GM23248 (cell line): ENCODE results near the gene NUMA1.

Experiments used
- EZH2 ChIP-seq: fragments of 200-600 bp; sonication (generic); IDR thresholded peaks from 2 replicates; pipeline ENCODE4 v1.6.1; 2018; ENCODE audit warnings: antibody characterized with exemption, mild to moderate bottlenecking; ENCODE audit not compliant: insufficient read depth, poor library complexity, severe bottlenecking
- EZH2phosphoT487 ChIP-seq: fragments of 200-600 bp; sonication (generic); IDR thresholded peaks from 2 replicates; pipeline ENCODE4 v1.6.1; 2018; ENCODE audit warnings: antibody characterized with exemption, moderate library complexity, mild to moderate bottlenecking, low read depth; ENCODE audit not compliant: insufficient read depth

GRCh38 chr11:71986131-71986530 lies 94.2 kb downstream of the NUMA1 start:
- TF ChIP-seq EZH2phosphoT487 (no peak), EZH2 (no peak)
